HL-60/S4 treated with phorbol 12-myristate 13-acetate at 8.2 ng/mL for 4 days and 3 days (cell line): ENCODE measurements around the gene SLC23A1.

Experiments used
- in situ Hi-C: fragments of 300-500 bp; cut with MboI; formaldehyde crosslinking; loops from 2 replicates; pipeline ENCODE4 v1.15.0; 2022; ENCODE audit warnings: low sequenced_read_pairs

SLC23A1 gene

GRCh38 chr5:139408191-139408590 is 25.1 kb upstream of the SLC23A1 start:
- in situ Hi-C loops, result no loop called here

DNA sequence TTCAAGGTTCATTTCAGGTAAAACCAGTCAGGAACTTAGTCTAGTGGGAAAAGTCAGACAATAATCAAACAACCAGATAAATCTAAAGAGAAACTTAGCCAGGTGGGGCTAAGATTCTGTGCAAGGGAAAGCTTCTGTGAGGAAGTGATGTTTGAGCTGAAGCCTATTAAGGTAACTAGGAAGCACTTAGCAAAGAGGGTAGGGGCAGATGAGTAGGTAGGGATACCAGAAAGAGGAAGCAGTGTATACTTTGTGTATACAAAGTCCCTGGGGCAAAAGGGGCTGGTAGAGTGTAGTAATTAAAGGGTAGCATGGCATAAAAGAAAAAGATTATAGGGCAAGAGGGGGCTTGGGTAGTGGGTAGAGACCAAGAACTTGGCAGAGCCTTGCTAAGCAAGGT is 24.4 kb upstream of the SLC23A1 start:
- in situ Hi-C loops, result no loop called here

DNA sequence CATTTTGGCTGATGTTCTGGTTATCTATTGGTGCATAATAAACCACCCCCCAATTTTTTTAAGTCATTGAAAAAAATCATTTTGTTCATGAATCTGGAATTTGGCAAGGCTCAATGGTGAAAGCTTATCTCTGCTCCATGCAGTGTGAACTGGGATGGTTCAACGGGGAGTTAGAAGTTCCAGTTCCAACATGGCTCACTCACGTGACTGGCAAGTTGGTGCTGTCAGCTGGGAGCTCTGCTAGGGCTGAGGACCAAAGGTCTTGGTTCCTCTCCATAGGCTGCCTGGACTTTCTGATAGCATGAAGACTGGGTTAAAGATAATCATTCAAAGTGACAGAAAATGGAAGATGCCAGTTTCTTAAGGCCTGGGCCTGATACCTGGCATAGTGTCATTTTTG is 23.9 kb upstream of the SLC23A1 start:
- in situ Hi-C loops, result no loop called here

DNA sequence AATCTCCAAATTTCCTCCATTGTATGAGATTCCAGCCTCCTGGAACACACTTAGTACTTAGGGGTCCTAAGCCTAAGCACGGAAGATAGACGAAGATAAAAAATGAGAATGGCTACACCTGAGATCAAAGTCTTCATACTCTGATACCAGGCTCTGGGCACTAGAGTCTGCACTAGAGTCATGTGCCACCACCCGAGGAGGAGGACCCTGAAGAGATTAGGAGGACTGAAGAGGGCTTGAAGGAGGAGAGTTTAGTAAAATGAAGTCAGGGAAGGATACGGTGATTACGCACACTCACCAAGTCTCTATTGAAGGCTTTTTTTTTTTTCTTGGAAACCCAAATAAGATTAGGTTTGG is 21.4 kb upstream of the SLC23A1 start:
- in situ Hi-C loops, result no loop called here

DNA sequence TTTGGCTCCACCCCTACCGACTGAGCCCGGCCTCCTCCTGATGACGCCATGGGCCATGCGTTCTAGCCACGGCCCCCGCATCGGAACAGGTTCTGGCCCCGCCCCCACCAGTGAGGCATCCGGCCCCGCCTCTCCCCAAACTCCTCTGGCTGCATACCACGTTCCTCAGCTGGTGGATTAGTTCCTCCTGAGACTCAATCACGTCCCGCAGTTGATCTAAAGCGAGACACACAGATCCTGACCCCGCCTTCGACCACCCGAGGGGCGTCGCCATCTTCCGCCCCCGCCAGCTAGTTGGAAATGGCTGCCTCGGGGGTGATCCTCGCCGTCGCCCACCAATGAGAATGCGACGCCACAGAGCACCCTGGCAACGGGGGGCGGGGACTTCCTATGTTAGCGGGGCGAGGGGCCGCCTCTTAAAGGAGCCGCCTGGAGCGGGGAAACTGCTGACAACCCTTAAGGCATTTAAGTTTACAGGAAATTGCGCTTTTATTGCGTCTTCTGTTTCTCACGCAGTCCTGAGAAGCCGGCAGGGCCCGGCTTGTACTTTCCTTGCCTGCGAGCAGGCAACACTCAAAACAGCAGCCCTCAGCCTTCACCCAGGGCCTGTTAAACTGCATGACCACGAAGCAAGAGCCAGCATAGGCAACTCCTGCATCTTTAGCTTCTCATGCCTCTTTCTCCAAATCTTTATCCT is 20.8 kb upstream of the SLC23A1 start, which contains the start of gene SPATA24:
SPATA24 (minus strand) TSS at position 303 of the 697 bp plus-strand sequence; CDS start at position 274, 29 bp downstream.
- in situ Hi-C loops, result no loop called here

GRCh38 chr5:139403418-139403786 is 20.3 kb upstream of the SLC23A1 start:
- in situ Hi-C loops, result no loop called here

DNA sequence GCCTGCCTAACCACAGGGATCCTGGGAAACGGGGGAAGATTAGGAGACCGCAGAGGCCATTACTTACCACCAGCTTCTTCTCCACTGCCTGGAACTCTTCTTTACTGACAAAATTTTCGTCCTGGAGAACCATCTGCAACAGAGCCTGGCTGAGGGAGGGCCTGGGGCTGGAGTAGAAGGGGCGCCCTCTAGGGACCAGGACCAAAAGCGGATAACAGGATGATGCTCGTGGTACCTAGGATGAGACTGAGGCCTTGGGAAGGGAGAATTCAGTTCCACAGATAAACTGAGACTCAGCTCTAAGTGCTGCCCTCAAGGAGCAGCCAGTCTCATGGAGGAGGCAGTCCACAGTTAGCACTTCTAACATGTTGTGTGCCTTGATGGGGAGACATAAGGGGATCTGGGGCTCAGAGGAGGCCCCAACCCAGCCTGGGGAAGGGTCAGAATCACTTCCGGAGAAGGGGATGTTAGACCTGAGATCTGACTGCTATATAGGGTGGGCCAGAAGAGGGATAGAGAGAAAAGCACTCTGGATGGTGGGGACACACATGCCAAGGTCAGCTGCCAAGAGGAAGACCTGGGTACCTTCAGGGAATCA is 19.6 kb upstream of the SLC23A1 start:
- in situ Hi-C loops, result no loop called here

DNA sequence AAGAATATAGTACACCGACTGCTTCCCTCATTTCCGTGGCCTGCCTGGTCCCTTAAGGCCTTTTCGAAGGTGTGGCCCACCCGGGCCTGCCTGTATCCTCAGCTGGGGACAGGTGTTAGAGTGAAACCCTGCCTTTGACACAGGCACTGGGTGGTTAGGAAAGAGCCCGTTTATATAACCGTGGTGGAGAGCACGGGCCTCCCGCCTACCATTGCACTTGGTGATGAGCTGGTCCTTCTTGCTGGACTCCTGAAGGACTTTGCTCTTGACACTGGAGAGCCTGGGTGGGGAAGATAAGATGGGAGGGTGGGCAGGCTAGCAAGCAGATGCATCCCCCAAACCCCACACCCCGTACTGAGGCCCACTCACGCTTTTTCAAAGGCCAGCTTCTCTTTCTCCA is 18.4 kb upstream of the SLC23A1 start:
- in situ Hi-C loops, result no loop called here

DNA sequence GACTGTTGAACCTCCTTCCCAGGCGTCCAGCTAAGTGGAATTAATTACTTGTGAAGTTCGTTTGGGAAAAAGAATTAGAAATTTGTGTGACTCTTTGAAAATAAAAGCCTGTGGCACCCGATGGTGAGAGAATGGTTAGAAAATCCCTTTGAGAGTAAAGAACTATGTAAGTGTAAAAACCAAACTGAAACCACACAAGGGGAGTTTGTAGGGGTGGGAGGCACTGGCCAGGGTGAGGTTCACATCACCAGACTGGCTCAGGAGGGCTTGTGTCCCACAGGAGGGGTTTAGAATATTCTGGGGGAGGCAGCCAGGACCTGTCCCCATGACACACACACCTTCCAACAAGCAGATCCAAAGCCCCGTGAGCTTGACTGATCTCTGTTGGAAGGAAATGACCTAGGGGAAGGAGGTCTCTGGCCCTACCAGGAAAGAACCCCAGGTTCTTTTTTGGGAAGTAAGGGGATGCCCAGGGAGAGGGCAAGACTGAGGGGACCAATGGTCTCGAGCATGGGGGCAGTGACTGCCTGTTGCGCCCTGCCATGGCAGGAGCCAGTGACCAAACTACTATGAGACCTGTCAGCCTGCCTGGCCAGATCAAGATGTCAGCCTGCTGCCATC is 16.5 kb upstream of the SLC23A1 start:
- in situ Hi-C loops, result no loop called here

DNA sequence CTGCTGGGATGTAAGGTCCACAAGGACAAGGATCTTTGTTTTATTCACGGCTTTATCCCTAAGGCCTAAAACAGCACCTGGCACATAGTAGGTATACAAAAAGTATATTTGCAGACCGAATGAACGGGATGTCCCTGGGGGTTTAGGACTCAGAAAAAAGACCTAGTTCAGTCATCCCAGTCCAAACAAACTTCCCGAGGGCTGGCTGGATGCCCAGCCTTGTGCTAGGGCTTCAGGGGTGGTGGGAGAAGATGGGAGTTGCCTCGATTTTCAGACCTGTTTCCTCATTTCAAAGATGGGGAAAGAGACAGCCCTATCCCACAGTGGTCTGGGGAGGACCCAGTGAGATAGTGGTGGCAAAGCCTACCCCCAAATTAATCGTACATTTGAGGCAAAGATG is 14.8 kb upstream of the SLC23A1 start:
- in situ Hi-C loops, result no loop called here

DNA sequence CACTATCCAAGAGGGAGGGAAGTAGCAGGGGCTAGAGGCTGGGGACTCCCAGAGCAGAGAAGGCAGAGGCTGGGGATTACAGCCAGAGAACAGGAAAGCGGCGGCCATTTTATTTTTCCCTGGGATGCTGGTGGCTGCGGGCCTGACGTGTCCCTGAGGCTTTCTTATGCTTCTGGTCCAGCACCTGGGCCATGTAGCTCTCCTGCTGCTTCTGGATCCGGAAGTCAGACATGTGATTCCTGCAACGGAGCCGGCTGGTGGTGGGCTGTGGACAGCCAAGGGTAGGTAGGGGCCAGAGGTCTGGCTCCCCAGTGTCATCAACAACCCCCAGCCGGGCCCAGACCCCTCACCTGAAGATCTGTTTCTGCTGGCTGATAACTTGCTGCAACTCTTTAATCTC is 13.6 kb upstream of the SLC23A1 start:
- in situ Hi-C loops, result no loop called here

- in situ Hi-C loops, result no loop called here
Observed at GRCh38 chr5:139395844-139396640, 12.9 kb upstream of the SLC23A1 start.

DNA sequence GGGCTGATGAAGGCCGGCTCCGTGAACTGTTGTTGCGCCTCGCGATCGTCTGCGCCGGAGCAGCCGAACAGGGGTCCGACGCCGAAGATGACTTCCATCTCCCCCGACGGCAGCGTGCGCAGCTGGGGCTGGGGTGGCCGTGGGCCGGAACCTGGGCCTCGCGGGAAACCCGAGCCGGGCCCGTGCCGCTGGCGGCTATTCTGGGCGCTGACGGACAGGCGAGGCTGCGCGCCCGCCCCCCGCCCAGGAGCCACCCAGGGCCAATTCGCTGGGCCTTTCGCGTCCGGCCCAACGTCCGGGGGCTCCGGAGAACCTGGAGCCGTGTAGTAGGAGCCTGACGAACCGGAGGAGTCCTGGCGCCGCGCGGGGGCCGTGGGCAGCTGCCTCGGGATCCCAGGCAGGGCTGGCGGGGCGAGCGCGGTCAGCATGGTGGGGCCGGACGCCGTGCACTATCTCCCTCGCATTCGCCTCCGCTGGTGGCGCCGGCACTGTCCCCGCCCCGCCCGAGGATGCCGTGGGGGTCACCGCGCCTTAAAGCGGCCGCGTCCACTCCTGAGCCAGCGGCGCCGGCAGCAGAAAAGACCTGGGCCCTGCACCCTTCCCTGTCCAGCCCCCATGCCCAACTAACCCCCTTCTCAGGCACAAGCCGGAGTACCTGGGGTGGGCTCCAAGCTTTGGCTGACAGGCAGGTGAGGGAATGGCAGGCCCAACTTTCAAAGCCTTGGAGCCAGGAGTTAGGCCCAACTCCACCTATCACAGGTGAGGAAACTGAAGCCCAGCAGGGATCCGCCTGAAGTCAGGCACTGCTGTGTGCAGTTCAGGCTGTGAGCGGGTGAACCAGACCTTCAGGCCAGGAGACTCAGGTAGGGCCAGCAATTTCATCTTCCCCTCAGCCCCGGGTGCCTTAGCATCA is 11.8 kb upstream of the SLC23A1 start, which contains the start of gene PROB1:
PROB1 (minus strand) TSS at position 451 of the 913 bp plus-strand sequence; CDS start at position 428, 23 bp downstream.
- in situ Hi-C loops, result no loop called here

DNA sequence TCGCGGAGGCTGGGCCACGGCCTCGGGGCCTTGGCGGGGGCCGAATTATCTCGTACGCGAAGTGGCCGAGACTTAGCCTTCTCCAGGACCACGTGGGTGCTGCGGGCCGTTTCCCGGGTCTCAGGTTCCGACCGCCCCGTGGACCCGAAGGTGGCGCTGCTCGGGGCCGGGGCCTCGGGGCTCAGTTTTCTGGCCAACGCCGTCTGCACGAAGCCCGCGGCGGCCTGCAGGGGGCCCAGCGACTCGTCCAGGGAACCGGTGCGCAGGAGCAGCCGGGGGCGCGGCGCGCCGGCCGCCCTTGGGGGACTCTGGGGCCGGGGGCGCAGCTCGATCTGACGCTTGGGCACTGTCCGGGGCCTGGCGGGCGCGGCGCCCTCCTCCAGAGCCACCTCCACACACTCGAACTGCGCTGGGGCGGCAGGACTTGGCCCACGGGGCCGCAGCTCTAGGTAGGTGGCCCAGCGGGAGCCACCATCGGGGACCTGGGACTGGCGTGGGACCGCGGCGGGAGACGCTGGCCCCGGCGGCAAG is 11.1 kb upstream of the SLC23A1 start:
- in situ Hi-C loops, result no loop called here

- in situ Hi-C loops, result no loop called here
Observed at GRCh38 chr5:139393497-139394122, 10.5 kb upstream of the SLC23A1 start.

DNA sequence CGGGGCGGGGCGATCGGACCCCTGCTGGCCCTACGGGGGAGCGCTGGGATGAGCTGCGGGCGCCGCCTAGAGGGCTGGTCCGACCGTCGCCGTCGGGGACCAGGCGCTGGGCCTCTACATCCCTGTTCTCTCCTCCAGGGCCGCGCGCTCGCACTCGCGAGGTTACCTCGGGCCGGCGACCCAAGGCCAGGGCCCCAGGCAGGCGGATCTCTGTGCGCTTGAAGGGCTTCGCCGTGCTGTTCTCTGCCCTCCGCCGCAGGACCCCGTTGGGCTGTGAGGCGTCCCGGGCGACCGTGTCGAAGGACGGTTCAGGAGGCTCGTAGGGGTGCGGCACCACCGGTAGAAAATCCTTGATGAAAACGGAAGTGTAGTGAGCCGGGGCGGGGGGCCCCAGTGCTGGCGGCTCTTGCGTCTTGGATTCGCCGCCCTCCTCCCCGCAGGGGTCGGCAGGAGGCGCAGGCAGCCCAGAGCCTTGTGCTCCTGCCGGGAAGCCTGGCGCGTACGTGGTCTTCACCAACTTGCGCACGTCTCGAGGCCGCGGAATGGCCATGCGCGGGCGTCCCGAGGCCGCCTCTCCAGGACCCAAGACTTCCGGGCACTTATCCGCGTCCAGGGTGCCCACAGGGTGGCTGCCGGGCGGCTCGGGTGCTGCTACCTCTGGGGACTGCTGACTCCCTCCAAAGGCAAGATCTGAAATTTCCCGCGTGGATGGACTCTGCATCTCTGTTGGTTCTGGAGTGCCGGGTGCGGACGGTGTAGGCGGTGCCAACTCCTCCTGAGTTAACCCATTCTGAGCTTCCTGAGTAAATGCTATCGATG is 9.8 kb upstream of the SLC23A1 start:
- in situ Hi-C loops, result no loop called here

- in situ Hi-C loops, result no loop called here
Observed at GRCh38 chr5:139392324-139392677, 9.2 kb upstream of the SLC23A1 start.

DNA sequence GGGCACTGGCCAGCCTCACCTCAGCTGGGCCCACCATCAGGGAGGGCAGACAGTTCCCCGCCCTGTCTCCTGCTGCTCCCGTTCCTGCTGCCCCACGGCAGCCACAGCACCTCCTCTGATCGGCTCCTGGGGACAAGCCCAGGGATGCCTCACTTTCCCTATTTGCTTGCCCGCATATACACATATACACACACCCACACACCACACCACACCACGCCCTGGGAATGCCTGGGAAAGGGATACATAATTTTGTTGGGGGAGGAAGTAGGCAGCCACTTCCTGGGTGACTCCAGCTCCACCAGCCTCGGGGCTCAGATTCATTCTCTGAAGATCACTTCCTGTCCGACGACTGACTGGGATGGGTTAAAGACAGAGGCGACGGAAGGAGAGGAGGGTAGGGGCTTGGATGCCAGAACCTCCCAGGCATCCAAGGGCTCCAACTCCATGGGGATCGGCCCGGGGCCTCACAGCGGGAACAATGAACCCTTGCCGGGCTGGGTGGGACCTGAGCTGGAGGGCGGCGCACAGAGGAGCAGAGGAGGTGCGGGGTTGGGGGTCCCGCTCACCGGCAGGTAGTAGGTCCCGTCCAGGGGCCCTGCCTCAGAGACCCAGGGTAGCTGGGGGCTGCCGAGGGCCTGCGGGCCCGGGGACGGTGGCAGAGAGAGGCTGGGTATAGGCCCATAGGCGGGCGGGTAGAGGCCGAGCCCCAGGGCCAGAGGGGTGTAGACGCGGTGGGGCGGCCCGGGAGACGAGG is 8.7 kb upstream of the SLC23A1 start:
- in situ Hi-C loops, result no loop called here
